KMS-11 (cell line): Measurements from ENCODE around the gene GBX1.

Experiments used
- H2AFZ ChIP-seq: fragments of 200-600 bp; sonication (generic); 2 replicates; pipeline ENCODE4 v1.6.1; 2016; ENCODE audit warnings: antibody characterized with exemption, mixed run types, low read depth
- H3K27ac ChIP-seq: fragments of 200-600 bp; sonication (generic); 2 replicates; pipeline ENCODE4 v1.6.1; 2016; ENCODE audit warnings: mild to moderate bottlenecking, mixed run types
- H3K27me3 ChIP-seq: fragments of 200-600 bp; sonication (generic); 2 replicates; pipeline ENCODE4 v1.6.1; 2017; ENCODE audit warnings: mild to moderate bottlenecking, low read depth, mixed run types, moderate library complexity; ENCODE audit not compliant: insufficient read depth
- H3K36me3 ChIP-seq: fragments of 200-600 bp; sonication (generic); 2 replicates; pipeline ENCODE4 v1.6.1; 2017; ENCODE audit warnings: mild to moderate bottlenecking, mixed run types; ENCODE audit not compliant: insufficient read depth
- H3K4me1 ChIP-seq: fragments of 200-600 bp; sonication (generic); 2 replicates; pipeline ENCODE4 v1.6.1; 2016; ENCODE audit warnings: mild to moderate bottlenecking, low read depth, mixed run types; ENCODE audit not compliant: poor library complexity, severe bottlenecking
- H3K4me2 ChIP-seq: fragments of 200-600 bp; sonication (generic); 2 replicates; pipeline ENCODE4 v1.7.0; 2016; ENCODE audit warnings: mild to moderate bottlenecking, mixed run types
- H3K4me3 ChIP-seq: fragments of 200-600 bp; sonication (generic); IDR thresholded peaks from 2 replicates; pipeline ENCODE4 v1.6.1; 2017; ENCODE audit warnings: low read depth, low read length, mixed read lengths; ENCODE audit not compliant: insufficient read depth
- H3K79me2 ChIP-seq: fragments of 200-600 bp; sonication (generic); 2 replicates; pipeline ENCODE4 v1.6.1; 2016; ENCODE audit warnings: low read depth, mixed run types; ENCODE audit not compliant: insufficient read depth
- H3K9ac ChIP-seq: fragments of 200-600 bp; sonication (generic); 2 replicates; pipeline ENCODE4 v1.6.1; 2016; ENCODE audit warnings: mild to moderate bottlenecking, mixed run types
- H4K20me1 ChIP-seq: fragments of 200-600 bp; sonication (generic); 2 replicates; pipeline ENCODE4 v1.6.1; 2016; ENCODE audit warnings: mild to moderate bottlenecking, mixed run types; ENCODE audit not compliant: insufficient read depth
- TF ChIP-seq, protein P1 (sequence below): fragments of 200-600 bp; sonication (generic); conservative IDR thresholded peaks from 2 replicates; pipeline ENCODE4 v1.6.1; 2017; ENCODE audit warnings: low read depth, mild to moderate bottlenecking, antibody characterized with exemption, low read length, moderate library complexity, mixed read lengths

Gene GBX1

DNA sequence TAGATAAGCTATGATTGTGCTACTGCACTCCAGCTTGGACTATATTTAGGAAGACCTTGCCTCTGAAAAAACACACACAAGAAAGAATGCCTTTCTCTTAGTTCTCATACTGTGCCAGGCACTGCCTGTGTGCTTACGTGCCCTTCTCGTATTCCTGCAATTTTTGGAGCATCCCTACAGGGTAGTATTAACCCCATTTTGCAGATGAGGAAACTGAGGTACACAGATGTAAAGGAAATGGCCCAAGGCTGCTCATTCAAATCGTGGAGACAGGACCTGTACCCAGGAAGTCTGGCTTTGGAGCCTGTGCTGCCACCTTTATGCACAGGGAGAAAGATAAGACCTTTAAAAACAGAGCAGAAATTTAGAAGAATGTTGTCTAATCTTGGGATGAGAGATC lies 64.5 kb downstream of the GBX1 start:
- peaks cover 13% of the 10 kb centered on the region; the same call in 1 of the 2 replicates for H4K20me1 ChIP-seq
- no peak overlapping the region for H3K9ac ChIP-seq
- H3K4me3 ChIP-seq = no peak overlapping the region
- H3K27me3 ChIP-seq = no peaks in the 10 kb centered on the region
- H3K36me3 ChIP-seq = no peaks in the 10 kb centered on the region; the same call in 1 of the 2 replicates
- H2AFZ ChIP-seq = no peak overlapping the region
- TF ChIP-seq, protein P1, sequence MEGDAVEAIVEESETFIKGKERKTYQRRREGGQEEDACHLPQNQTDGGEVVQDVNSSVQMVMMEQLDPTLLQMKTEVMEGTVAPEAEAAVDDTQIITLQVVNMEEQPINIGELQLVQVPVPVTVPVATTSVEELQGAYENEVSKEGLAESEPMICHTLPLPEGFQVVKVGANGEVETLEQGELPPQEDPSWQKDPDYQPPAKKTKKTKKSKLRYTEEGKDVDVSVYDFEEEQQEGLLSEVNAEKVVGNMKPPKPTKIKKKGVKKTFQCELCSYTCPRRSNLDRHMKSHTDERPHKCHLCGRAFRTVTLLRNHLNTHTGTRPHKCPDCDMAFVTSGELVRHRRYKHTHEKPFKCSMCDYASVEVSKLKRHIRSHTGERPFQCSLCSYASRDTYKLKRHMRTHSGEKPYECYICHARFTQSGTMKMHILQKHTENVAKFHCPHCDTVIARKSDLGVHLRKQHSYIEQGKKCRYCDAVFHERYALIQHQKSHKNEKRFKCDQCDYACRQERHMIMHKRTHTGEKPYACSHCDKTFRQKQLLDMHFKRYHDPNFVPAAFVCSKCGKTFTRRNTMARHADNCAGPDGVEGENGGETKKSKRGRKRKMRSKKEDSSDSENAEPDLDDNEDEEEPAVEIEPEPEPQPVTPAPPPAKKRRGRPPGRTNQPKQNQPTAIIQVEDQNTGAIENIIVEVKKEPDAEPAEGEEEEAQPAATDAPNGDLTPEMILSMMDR = no peak
- H3K79me2 ChIP-seq = peaks cover 50% of the 10 kb centered on the region
- H3K4me1 ChIP-seq = no peaks in the 10 kb centered on the region
- H3K27ac ChIP-seq = no peak overlapping the region
- H3K4me2 ChIP-seq = no peak overlapping the region

DNA sequence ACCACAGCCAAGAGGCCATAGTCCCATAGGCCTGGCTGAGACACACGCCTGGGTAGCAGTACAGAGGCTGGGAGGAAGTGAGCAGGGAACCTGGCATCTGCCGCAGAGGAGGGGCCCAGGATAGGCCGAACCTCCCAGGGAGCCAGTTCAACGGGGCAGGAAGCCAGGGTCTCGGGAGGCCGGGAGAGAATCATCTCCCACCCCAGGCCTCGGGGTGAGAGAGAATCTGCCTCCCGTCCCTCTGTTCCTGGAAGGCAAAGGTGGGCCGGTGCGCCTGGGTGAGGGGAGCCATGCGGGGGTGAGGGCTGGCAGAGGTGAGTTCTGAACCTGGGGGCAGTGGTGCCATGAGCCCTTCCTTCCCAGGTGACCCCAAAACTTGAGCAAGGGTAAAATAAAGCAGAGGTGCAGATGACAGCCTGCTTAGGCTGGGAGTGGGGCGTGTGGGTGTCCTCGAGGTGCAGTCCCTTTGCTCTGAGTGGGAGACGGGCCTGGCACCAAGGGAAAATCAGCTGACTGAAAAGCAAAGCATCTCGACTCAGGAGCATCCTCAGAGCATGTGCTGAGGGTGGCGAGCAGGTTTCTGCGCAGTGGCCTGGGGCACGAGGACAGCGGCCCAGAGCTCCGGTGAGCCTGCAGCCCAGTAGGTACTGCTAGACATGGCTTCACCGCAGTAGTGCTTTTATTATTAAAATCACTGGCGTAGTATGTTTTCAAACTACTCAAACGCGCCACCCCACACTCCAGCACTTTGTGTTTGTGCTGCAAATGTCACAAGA lies 65.7 kb downstream of the GBX1 start:
- H3K9ac ChIP-seq = no peak overlapping the region
- no peak overlapping the region for H3K4me3 ChIP-seq
- no peak overlapping the region for H2AFZ ChIP-seq
- TF ChIP-seq, protein P1 = no peak
- no peak overlapping the region for H3K4me2 ChIP-seq
- H3K27ac ChIP-seq = no peak overlapping the region
- no peaks in the 10 kb centered on the region for H3K4me1 ChIP-seq
- peaks cover 60% of the 10 kb centered on the region for H3K79me2 ChIP-seq
- H3K36me3 ChIP-seq = no peaks in the 10 kb centered on the region; the same call in 1 of the 2 replicates
- H3K27me3 ChIP-seq = no peaks in the 10 kb centered on the region
- H4K20me1 ChIP-seq = peaks cover 15% of the 10 kb centered on the region; the same call in 1 of the 2 replicates

DNA sequence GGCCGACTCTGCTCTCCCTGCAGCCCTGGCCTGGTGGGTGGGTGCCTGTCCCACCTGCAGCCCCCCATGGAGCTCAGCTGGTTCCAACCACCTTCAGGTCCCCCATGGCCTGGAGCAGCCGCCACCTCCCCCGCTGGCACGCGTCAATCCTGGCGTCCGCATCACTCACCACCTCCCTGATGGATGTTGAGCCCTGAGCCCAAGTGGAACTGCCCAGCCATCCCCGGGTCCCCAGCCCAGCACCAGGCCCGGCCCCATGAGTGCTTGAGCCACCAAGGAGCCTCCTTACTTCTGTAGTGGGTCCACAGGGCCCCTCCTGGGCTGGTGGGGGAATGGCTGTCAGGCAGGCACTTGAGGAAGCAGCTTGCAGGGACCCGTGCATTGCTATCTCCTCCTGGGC lies 66.6 kb downstream of the GBX1 start:
- TF ChIP-seq, protein P1 = no peak
- H3K4me2 ChIP-seq = no peak overlapping the region
- H3K79me2 ChIP-seq = peaks cover 69% of the 10 kb centered on the region

DNA sequence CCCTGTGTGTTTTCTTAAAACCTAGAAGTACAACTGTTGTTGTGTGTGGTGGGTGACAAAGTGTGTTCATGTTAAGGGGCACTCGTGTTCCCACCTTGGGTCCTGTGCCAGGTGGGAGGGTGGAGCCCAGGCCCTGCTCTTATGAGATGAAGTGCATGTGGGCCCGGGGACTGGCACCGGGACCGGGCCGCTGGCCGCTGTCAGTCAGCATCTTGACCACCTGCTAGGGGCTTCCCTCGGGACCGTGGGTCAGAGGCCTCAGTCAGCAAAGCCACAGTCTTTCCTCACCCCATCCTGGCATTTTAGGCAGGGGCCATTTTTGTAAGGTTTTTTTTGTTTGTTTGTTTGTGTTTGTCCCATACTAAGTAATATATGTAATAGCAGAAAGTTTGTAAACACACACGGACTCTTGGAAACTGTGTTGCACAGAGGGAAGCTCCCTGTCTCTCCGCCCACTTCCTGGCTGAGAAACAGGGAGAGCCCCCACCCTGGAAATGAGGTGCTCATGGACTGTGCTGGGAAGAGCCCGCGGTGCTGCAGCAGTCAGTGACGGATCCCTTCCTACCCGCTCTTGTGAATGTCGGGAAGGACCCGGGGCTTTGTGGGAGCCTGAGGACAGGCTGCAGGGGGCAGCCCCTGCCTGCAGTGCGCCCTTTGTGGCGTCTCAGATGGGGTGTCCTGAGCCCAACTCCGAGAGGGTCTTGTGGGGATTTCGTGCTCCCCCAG lies 67.8 kb downstream of the GBX1 start:
- Histone ChIP-seq H2AFZ (no peak overlapping the region), H3K9ac (no peak overlapping the region), H3K27ac (no peak overlapping the region), H3K4me1 (no peaks in the 10 kb centered on the region), H4K20me1 (peaks cover 18% of the 10 kb centered on the region), H3K27me3 (no peaks in the 10 kb centered on the region), H3K36me3 (no peaks in the 10 kb centered on the region), H3K4me2 (no peak overlapping the region), H3K79me2 (peaks cover 81% of the 10 kb centered on the region), H3K4me3 (no peak overlapping the region)
- TF ChIP-seq, protein P1 = no peak

More for the DNA sequence above, 66.6 kb downstream of the GBX1 start:
- Histone ChIP-seq H3K9ac (no peak overlapping the region), H3K4me3 (no peak overlapping the region), H3K27ac (no peak overlapping the region), H3K4me1 (no peaks in the 10 kb centered on the region), H4K20me1 (peaks cover 15% of the 10 kb centered on the region; the same call in 1 of the 2 replicates), H3K36me3 (no peaks in the 10 kb centered on the region; the same call in 1 of the 2 replicates), H3K27me3 (no peaks in the 10 kb centered on the region), H2AFZ (no peak overlapping the region)
